Parathyroid adenoma (tissue), 2 donors: Measurements from ENCODE around the gene CKMT2.

Source experiments
- H2AFZ ChIP-seq: fragments of 300-600 bp; sonication (generic); one replicate; pipeline ENCODE4 v1.7.0; 2017; ENCODE audit warnings: antibody characterized with exemption, mild to moderate bottlenecking
- H3K27ac ChIP-seq: fragments of 300-600 bp; sonication (generic); one replicate; pipeline ENCODE4 v1.7.0; 2017
- H3K27me3 ChIP-seq: fragments of 300-600 bp; sonication (generic); one replicate; pipeline ENCODE4 v1.7.0; 2017; ENCODE audit warnings: low read length; ENCODE audit not compliant: control insufficient read depth, insufficient read depth
- H3K36me3 ChIP-seq: fragments of 300-600 bp; sonication (generic); one replicate; pipeline ENCODE4 v1.7.0; 2017; ENCODE audit warnings: low read length; ENCODE audit not compliant: control insufficient read depth, insufficient read depth
- H3K4me1 ChIP-seq: fragments of 300-600 bp; sonication (generic); one replicate; pipeline ENCODE4 v1.7.0; 2017; ENCODE audit warnings: control low read depth
- H3K4me2 ChIP-seq: fragments of 300-600 bp; sonication (generic); one replicate; pipeline ENCODE4 v1.7.0; 2017; ENCODE audit warnings: low read length
- H3K4me3 ChIP-seq: fragments of 300-600 bp; sonication (generic); one replicate; pipeline ENCODE4 v1.7.0; 2017; ENCODE audit warnings: low read depth, low read length
- H3K79me2 ChIP-seq: fragments of 300-600 bp; sonication (generic); one replicate; pipeline ENCODE4 v1.7.0; 2017; ENCODE audit warnings: control low read depth
- H3K9ac ChIP-seq: fragments of 300-600 bp; sonication (generic); one replicate; pipeline ENCODE4 v1.7.0; 2017; ENCODE audit warnings: mild to moderate bottlenecking
- H3K9me3 ChIP-seq: fragments of 300-600 bp; sonication (generic); one replicate; pipeline ENCODE4 v1.7.0; 2017; ENCODE audit warnings: low read length; ENCODE audit not compliant: control insufficient read depth
- TF ChIP-seq, protein P1 (sequence below): fragments of 300-600 bp; sonication (generic); IDR thresholded peaks from one replicate; pipeline ENCODE4 v1.7.0; 2017; ENCODE audit warnings: antibody characterized with exemption, mild to moderate bottlenecking
- donor health status: primary hyperparathyroidism.

CKMT2 gene

GRCh38 chr5:81212211-81212751 lies 20.8 kb upstream of the CKMT2 start:
- TF ChIP-seq, protein P1, sequence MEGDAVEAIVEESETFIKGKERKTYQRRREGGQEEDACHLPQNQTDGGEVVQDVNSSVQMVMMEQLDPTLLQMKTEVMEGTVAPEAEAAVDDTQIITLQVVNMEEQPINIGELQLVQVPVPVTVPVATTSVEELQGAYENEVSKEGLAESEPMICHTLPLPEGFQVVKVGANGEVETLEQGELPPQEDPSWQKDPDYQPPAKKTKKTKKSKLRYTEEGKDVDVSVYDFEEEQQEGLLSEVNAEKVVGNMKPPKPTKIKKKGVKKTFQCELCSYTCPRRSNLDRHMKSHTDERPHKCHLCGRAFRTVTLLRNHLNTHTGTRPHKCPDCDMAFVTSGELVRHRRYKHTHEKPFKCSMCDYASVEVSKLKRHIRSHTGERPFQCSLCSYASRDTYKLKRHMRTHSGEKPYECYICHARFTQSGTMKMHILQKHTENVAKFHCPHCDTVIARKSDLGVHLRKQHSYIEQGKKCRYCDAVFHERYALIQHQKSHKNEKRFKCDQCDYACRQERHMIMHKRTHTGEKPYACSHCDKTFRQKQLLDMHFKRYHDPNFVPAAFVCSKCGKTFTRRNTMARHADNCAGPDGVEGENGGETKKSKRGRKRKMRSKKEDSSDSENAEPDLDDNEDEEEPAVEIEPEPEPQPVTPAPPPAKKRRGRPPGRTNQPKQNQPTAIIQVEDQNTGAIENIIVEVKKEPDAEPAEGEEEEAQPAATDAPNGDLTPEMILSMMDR: no peak
- Histone ChIP-seq H3K4me1 (no peaks in the 10 kb centered on the region), H3K27ac (no peak overlapping the region), H3K27me3 (no peaks in the 10 kb centered on the region), H3K9me3 (no peaks in the 10 kb centered on the region), H3K79me2 (no peaks in the 10 kb centered on the region), H3K4me3 (no peak overlapping the region), H3K36me3 (no peaks in the 10 kb centered on the region), H3K9ac (no peak overlapping the region), H2AFZ (no peak overlapping the region), H3K4me2 (no peak overlapping the region)

DNA sequence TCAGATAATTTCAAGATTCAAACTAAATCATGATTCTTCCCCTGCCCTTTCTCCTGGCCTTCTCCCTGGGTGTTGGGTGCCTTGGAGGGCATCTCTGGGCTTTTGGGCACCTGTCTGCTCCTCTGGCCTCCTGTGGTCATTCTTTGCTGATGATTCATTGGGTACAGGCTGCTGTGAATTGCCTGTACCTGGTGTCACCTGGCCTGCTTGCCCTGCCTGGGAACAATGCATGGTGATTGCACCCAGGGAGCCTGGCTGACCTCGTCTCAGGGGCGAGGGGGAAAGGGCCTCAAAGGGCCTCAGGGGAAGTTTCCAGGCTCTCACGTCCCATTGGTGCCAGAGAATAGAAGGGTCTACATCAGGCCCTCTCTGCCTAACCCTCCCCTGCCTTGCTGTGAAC lies 20.1 kb upstream of the CKMT2 start:
- Histone ChIP-seq H3K79me2 (no peaks in the 10 kb centered on the region), H3K9me3 (no peaks in the 10 kb centered on the region), H3K36me3 (no peaks in the 10 kb centered on the region), H2AFZ (no peak overlapping the region), H3K4me2 (no peak overlapping the region), H3K9ac (no peak overlapping the region), H3K4me1 (no peaks in the 10 kb centered on the region), H3K27me3 (no peaks in the 10 kb centered on the region), H3K27ac (no peak overlapping the region), H3K4me3 (no peak overlapping the region)
- TF ChIP-seq, protein P1: no peak

DNA sequence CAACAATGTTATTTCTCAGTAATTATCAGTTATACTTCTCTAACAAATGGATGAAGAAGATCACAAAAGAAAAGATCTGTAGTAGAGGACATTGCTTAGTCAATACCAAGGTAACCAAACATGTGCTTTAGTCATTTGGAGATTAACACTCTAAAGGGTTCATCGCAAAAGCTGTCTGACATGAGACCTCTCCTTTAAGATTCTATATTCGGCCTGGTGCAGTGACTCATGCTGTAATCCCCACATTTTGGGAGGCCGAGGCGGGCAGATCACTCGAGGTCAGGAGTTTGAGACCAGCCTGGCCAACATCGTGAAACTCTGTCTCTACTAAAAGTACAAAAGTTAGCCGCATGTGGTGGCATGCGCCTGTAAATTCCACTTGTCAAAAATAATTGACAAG lies 18.3 kb upstream of the CKMT2 start:
- TF ChIP-seq, protein P1: no peak
- no peaks in the 10 kb centered on the region for H3K27me3 ChIP-seq
- H3K27ac ChIP-seq: no peak overlapping the region
- no peak overlapping the region for H3K4me2 ChIP-seq
- no peaks in the 10 kb centered on the region for H3K9me3 ChIP-seq
- no peaks in the 10 kb centered on the region for H3K36me3 ChIP-seq
- no peaks in the 10 kb centered on the region for H3K4me1 ChIP-seq
- H3K9ac ChIP-seq: no peak overlapping the region
- H3K79me2 ChIP-seq: no peaks in the 10 kb centered on the region
- H3K4me3 ChIP-seq: no peak overlapping the region
- no peak overlapping the region for H2AFZ ChIP-seq

DNA sequence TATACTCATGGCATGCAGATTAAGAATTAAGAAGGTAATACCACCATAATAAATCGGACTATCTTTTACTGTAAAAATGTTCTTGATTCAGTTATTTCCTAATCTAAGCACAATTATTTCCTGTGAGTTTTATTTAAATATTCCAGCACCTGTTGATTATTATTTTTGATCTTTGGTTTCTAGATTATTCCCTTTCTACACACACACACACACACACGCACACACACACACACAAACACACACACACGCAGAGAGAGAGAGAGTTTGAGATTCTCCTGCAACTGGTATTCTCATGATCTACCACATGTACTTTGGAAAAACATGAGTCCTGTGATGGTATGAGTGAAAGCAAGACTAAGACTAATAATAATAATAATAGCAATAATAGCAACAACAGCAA lies 17.0 kb upstream of the CKMT2 start:
- Histone ChIP-seq H3K79me2 (no peaks in the 10 kb centered on the region), H3K4me2 (no peak overlapping the region), H3K9me3 (no peaks in the 10 kb centered on the region), H3K27ac (no peak overlapping the region), H3K9ac (no peak overlapping the region), H3K4me3 (no peak overlapping the region), H3K27me3 (no peaks in the 10 kb centered on the region), H2AFZ (no peak overlapping the region), H3K36me3 (no peaks in the 10 kb centered on the region), H3K4me1 (no peaks in the 10 kb centered on the region)
- TF ChIP-seq, protein P1: no peak

DNA sequence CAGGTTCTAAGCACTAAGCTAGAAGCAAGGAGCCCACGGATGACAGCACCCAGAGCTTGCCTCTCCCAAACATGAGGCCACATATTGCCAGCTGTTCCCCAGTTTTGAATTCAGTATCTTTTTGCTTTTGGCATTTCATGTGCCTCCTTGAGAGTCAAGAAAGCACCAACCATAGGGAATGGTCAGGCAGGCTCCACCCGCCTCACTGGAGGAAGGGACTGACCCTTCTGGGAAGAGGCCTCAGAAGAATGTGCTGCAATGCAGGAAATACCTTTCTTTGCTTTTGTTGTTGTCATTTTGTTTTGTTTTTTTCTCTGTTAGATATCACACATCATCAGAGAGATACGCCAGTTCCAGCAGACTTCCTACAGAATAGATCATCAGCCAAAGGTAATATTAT lies 13.7 kb upstream of the CKMT2 start:
- Histone ChIP-seq H3K27me3 (no peaks in the 10 kb centered on the region), H3K4me1 (no peaks in the 10 kb centered on the region), H3K4me2 (no peak overlapping the region), H3K27ac (no peak overlapping the region), H3K9me3 (no peaks in the 10 kb centered on the region), H3K36me3 (no peaks in the 10 kb centered on the region), H3K79me2 (no peaks in the 10 kb centered on the region), H2AFZ (no peak overlapping the region), H3K4me3 (no peak overlapping the region), H3K9ac (no peak overlapping the region)
- TF ChIP-seq, protein P1: no peak
